HepG2 (cell line): Measurements from ENCODE around the gene CTSA. TPM values are rescaled to one million over a fixed set of nuclear protein-coding genes. Genes with fewer than 3 reads are reported as not detected.

Source experiments
- RNF2 ChIP-seq: fragments of 450-650 bp; conservative IDR thresholded peaks from 2 replicates; pipeline ENCODE4 v1.6.1; 2016; ENCODE audit warnings: low read depth
- polyA plus RNA-seq, 8 experiments: library from polyadenylated mRNA; depleted of rRNA in 3 of 8; stranded (reverse) in 7 of 8; unstranded in 1 of 8; fragments of >200 nt; fragmentation: Illumina TruSeq in 4 of 8; extraction: Trizol in 4 of 8; gene quantifications; 2 replicates each; pipeline versions ENCODE4 v1.2.1 to v1.2.3, GENCODE V29; 2011 to 2016; ENCODE audit warnings: low read depth in 4 of 8, missing spikeins in 1 of 8, mixed read lengths in 1 of 8; ENCODE audit not compliant: insufficient read depth in 1 of 8
- total RNA-seq, 5 experiments: library from RNA; depleted of rRNA; stranded (reverse); fragments of >200 nt; fragmentation: Illumina TruSeq; extraction: Trizol; gene quantifications; 2 replicates each; pipeline ENCODE4 v1.2.3, GENCODE V29; 2016; ENCODE audit warnings: low read depth in 1 of 5
- TF ChIP-seq, protein P1 (sequence below): sonication (generic); formaldehyde crosslinking; IDR thresholded peaks from 2 replicates; pipeline ENCODE4 v1.9.0; 2022; ENCODE audit warnings: missing genetic modification reagents, mild to moderate bottlenecking, borderline replicate concordance
- TF ChIP-seq, protein P2 (sequence below): sonication (generic); formaldehyde crosslinking; IDR thresholded peaks from 2 replicates; pipeline ENCODE4 v1.4.0; 2020; ENCODE audit warnings: mild to moderate bottlenecking, missing genetic modification reagents, borderline replicate concordance
- TF ChIP-seq, protein P3 (sequence below): sonication (generic); formaldehyde crosslinking; conservative IDR thresholded peaks from 2 replicates; pipeline ENCODE4 v1.4.0; 2020; ENCODE audit warnings: mild to moderate bottlenecking, missing genetic modification reagents, moderate library complexity
- TF ChIP-seq, protein P4 (sequence below): sonication (generic); formaldehyde crosslinking; IDR thresholded peaks from 2 replicates; pipeline ENCODE4 v1.5.0; 2020; ENCODE audit warnings: mild to moderate bottlenecking, missing genetic modification reagents, borderline replicate concordance

Gene CTSA
- total and polyA plus RNA-seq, 2 of the 13 experiments (the other 11 are each of a cell fraction or from before 2014, with no cell fraction given), result 202 to 231 TPM

DNA sequence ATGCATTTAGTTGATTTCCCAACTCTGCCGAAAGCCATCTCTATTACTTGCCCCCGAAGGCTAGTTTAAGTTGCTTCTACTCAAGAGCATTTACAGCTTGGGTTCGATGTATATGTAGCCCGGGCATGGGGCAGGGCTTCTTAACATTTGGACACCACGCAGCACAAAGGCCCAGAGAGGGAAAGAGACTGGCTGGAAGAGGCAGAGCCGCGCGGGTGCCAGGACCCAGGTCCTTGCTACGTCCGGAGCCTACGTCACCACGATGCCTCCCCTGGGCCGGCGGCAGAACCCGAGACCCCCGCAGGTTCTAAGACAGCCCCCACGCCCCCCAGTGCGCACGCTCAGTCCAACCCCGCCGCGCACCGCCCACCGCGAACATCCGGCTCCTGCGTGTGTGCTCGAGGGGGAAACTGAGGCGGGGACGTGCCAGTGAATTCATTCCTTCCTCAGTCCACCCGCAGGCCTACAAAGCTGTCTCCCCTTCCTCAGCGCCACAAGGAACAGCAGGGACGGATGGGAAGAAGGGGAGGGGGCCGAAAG is 43.0 kb downstream of the CTSA start (continued):
- TF ChIP-seq, protein P1, sequence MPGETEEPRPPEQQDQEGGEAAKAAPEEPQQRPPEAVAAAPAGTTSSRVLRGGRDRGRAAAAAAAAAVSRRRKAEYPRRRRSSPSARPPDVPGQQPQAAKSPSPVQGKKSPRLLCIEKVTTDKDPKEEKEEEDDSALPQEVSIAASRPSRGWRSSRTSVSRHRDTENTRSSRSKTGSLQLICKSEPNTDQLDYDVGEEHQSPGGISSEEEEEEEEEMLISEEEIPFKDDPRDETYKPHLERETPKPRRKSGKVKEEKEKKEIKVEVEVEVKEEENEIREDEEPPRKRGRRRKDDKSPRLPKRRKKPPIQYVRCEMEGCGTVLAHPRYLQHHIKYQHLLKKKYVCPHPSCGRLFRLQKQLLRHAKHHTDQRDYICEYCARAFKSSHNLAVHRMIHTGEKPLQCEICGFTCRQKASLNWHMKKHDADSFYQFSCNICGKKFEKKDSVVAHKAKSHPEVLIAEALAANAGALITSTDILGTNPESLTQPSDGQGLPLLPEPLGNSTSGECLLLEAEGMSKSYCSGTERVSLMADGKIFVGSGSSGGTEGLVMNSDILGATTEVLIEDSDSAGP, result peak; percentile 94
- no peak for TF ChIP-seq RNF2
- TF ChIP-seq, protein P2, sequence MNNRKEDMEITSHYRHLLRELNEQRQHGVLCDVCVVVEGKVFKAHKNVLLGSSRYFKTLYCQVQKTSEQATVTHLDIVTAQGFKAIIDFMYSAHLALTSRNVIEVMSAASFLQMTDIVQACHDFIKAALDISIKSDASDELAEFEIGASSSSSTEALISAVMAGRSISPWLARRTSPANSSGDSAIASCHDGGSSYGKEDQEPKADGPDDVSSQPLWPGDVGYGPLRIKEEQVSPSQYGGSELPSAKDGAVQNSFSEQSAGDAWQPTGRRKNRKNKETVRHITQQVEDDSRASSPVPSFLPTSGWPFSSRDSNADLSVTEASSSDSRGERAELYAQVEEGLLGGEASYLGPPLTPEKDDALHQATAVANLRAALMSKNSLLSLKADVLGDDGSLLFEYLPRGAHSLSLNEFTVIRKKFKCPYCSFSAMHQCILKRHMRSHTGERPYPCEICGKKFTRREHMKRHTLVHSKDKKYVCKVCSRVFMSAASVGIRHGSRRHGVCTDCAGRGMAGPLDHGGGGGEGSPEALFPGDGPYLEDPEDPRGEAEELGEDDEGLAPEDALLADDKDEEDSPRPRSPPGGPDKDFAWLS, result peak; percentile 99; the same call in 1 of the 2 replicates
- TF ChIP-seq, protein P3, sequence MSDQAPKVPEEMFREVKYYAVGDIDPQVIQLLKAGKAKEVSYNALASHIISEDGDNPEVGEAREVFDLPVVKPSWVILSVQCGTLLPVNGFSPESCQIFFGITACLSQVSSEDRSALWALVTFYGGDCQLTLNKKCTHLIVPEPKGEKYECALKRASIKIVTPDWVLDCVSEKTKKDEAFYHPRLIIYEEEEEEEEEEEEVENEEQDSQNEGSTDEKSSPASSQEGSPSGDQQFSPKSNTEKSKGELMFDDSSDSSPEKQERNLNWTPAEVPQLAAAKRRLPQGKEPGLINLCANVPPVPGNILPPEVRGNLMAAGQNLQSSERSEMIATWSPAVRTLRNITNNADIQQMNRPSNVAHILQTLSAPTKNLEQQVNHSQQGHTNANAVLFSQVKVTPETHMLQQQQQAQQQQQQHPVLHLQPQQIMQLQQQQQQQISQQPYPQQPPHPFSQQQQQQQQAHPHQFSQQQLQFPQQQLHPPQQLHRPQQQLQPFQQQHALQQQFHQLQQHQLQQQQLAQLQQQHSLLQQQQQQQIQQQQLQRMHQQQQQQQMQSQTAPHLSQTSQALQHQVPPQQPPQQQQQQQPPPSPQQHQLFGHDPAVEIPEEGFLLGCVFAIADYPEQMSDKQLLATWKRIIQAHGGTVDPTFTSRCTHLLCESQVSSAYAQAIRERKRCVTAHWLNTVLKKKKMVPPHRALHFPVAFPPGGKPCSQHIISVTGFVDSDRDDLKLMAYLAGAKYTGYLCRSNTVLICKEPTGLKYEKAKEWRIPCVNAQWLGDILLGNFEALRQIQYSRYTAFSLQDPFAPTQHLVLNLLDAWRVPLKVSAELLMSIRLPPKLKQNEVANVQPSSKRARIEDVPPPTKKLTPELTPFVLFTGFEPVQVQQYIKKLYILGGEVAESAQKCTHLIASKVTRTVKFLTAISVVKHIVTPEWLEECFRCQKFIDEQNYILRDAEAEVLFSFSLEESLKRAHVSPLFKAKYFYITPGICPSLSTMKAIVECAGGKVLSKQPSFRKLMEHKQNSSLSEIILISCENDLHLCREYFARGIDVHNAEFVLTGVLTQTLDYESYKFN (CRISPR knock-in tag), result peak; percentile 8; the same call in 1 of the 2 replicates
- TF ChIP-seq, protein P4, sequence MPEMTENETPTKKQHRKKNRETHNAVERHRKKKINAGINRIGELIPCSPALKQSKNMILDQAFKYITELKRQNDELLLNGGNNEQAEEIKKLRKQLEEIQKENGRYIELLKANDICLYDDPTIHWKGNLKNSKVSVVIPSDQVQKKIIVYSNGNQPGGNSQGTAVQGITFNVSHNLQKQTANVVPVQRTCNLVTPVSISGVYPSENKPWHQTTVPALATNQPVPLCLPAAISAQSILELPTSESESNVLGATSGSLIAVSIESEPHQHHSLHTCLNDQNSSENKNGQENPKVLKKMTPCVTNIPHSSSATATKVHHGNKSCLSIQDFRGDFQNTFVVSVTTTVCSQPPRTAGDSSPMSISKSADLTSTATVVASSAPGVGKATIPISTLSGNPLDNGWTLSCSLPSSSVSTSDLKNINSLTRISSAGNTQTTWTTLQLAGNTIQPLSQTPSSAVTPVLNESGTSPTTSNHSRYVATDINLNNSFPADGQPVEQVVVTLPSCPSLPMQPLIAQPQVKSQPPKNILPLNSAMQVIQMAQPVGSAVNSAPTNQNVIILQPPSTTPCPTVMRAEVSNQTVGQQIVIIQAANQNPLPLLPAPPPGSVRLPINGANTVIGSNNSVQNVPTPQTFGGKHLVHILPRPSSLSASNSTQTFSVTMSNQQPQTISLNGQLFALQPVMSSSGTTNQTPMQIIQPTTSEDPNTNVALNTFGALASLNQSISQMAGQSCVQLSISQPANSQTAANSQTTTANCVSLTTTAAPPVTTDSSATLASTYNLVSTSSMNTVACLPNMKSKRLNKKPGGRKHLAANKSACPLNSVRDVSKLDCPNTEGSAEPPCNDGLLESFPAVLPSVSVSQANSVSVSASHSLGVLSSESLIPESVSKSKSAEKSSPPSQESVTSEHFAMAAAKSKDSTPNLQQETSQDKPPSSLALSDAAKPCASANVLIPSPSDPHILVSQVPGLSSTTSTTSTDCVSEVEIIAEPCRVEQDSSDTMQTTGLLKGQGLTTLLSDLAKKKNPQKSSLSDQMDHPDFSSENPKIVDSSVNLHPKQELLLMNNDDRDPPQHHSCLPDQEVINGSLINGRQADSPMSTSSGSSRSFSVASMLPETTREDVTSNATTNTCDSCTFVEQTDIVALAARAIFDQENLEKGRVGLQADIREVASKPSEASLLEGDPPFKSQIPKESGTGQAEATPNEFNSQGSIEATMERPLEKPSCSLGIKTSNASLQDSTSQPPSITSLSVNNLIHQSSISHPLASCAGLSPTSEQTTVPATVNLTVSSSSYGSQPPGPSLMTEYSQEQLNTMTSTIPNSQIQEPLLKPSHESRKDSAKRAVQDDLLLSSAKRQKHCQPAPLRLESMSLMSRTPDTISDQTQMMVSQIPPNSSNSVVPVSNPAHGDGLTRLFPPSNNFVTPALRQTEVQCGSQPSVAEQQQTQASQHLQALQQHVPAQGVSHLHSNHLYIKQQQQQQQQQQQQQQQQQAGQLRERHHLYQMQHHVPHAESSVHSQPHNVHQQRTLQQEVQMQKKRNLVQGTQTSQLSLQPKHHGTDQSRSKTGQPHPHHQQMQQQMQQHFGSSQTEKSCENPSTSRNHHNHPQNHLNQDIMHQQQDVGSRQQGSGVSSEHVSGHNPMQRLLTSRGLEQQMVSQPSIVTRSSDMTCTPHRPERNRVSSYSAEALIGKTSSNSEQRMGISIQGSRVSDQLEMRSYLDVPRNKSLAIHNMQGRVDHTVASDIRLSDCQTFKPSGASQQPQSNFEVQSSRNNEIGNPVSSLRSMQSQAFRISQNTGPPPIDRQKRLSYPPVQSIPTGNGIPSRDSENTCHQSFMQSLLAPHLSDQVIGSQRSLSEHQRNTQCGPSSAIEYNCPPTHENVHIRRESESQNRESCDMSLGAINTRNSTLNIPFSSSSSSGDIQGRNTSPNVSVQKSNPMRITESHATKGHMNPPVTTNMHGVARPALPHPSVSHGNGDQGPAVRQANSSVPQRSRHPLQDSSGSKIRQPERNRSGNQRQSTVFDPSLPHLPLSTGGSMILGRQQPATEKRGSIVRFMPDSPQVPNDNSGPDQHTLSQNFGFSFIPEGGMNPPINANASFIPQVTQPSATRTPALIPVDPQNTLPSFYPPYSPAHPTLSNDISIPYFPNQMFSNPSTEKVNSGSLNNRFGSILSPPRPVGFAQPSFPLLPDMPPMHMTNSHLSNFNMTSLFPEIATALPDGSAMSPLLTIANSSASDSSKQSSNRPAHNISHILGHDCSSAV (CRISPR knock-in tag), result peak; percentile 34; the same call in 1 of the 2 replicates
